Measurements from ENCODE around the gene ALKBH6.

GRCh38 chr19:35991731-35992450 is 22.1 kb downstream of the ALKBH6 start:
- TF ChIP-seq CTCF (IDR thresholded peaks at IDR 0.05): no peak
- TF ChIP-seq POLR2A (IDR thresholded peaks at IDR 0.05): no peak
